Measurements from ENCODE around the gene TDRD1.

The TDRD1 gene

DNA sequence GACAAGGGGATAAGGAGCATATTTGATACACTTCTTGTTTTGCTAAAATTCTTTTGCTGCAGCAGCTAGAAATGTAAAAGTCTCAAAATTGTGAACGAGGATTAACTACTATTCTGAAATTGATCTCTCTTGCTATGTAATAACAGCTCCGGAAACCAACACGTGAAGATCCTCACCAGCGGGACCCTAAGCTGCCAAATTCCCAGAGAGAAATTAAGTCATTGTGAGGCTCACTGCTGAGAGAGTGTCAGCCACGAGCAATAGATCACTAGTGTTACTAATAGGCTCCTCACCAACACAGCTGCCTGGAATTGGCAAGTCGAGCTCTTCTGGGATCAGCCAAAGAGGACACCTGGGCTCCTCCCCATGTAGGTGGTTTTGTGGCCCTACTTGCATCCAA lies 54.3 kb downstream of the TDRD1 start:
- DNase-seq (ENCODE audit: low read depth): no peak

DNA sequence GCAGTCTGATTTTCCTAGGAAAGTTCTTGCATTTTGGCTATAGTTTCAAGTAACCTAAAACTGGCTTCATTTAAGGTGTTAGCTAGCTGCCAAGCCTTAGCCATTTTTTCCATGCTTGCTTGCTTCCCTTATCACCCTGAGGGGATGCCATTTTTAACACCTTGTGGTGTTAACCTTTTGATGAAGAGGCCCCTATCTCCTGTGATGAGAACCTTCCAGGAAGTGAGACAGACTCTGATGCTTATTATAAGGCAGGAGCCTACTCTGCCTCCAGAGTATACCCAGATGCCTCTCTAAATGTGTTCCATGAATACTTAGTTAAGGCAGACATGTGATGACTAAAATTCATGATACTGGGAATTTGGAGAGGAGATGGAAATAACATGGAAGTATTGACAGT lies 55.0 kb downstream of the TDRD1 start:
- no peak for DNase-seq (ENCODE audit: low read depth)

DNA sequence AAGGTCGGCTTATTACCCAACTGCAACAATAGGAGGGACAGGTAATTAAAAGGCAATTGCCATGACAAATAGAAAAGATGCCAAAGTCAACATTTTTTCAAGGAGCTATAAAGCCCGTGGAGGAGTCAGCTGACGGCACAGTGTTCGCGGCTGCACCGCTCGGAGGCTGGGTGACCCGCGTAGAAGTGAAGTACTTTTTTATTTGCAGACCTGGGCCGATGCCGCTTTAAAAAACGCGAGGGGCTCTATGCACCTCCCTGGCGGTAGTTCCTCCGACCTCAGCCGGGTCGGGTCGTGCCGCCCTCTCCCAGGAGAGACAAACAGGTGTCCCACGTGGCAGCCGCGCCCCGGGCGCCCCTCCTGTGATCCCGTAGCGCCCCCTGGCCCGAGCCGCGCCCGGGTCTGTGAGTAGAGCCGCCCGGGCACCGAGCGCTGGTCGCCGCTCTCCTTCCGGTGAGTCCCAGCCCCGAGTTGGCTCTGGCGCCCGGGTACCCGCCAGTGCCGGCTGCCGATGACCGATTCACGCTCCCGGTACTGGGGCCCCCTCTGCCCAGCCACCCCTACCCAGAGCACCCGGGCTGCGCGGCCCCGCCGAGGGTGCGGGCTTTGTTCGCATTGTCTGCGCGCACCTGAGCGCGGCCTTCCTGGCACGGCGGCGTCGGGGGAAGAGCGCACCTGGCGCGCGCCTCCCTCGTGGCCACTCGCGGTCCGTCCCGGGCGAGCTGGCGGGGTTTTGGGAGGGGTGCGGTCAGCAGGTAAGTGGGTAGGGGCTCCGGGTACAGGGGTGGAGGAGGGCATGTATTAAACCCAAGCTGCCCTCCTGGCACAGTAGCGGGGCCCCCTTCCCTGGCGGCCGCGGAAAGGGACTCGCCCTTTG lies 60.2 kb downstream of the TDRD1 start, which contains the start of gene VWA2:
Gene VWA2, plus strand, starts transcription at position 138 of the 877 bp plus-strand sequence. CDS start 9,460 bp downstream, outside the sequence.
- DNase-seq (ENCODE audit: low read depth): no peak

DNA sequence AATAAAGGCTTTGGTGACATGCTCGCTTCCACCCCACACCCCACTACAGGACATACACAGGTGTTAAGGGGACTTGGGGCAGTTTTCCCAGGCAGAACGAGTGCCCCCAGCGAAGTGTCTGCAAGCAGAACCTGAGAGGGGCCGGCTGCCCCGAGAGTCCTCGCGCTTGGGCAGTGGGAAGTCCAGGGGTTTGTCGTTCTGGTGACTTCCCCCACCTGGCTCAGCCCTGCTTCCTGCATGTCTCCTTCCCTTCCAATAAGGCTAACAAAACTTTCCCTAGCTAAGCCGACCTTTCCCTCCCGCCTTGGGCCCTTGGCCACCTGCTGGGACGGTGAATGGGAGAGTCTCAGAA lies 60.8 kb downstream of the TDRD1 start:
- DNase-seq (ENCODE audit: low read depth): no peak

DNA sequence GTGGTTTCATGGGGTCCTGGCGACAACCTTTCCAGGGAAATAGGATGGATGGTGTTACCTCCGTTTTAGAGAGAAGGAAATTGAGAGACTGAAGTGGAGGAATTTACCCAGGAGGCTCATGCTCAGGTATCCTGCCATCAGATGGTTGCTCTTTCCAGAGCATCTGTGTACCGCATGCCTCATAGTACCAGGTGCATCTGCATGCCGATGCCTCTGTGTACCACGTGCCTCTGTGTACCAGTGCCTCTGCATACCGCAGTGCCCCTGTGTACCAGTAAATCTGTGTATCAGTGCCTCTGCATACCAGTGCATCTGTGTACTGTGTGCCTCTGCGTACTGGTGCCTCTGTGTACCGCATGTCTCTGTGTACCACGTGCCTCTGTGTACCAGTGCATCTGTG lies 63.1 kb downstream of the TDRD1 start:
- DNase-seq (ENCODE audit: low read depth): no peak

DNA sequence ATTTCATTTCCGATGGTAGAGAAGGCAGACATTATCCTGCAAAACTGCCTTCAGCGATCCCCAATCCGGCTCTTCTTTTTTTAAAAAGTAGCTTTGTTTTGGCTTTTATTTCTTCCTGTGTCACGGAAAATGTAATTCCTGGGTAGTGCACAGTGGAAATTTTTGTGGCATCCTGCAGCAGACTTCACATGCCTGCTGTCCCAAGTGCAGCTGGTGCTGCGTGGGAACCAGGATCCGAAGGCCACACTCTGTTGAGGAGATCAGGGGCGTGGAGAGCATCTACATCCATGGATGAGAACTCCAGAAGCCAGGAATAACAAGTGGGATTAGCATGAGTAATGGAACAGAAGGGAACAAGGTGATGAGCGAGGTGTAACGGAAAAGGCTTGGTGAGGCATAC lies 64.5 kb downstream of the TDRD1 start:
- DNase-seq (ENCODE audit: low read depth): no peak

DNA sequence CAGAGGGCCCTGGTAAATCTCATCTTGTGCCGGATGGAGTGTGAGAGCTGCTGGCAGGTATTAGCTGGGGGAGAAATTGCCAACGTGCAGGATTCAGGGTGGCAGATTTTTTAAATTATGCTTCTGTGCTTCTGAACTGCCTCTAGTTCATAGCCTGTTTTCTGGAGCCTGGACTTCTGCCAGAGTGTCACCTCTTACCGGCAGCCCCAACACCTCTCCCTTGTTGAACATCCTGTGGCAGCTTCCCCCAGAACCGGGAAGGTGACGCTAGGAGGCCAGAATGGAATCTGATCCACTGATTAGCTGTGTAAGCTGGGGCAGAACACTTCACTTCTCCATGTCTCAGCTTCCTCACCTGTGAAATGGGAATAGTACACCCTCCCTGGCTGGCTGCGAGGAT lies 65.0 kb downstream of the TDRD1 start:
- DNase-seq (ENCODE audit: low read depth): no peak

DNA sequence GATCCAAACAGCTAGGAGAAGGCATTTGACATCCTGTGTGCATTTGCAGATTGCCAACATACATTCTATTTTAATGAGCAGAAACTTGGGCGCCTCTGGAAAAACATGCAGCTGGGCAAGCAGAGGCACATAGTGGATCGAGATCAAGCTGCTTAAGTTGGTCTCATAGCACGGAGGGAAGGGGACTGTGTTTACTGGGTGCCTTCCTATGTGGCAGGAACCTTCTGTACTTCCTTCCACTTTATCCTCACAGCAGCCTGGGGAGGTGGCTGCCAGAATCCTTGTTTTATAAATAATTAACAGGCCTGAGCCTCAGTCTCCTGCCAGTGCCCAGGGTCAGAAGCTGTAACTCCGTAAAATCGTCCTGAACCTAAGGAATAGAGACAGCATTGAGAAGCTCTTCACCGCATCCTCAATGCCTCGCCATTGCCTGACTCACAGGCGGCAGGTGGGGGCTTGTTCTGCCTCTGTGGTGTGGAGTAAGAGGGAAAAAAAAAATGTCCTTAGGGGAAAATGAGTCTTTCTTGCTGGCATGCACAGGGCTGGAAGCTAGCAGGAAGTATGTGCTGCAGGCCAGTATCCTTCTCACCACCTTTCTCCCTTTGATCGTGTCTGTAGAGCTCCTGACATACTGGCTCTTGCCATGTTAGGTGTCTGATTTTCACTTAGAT lies 66.1 kb downstream of the TDRD1 start:
- DNase-seq (ENCODE audit: low read depth): no peak

DNA sequence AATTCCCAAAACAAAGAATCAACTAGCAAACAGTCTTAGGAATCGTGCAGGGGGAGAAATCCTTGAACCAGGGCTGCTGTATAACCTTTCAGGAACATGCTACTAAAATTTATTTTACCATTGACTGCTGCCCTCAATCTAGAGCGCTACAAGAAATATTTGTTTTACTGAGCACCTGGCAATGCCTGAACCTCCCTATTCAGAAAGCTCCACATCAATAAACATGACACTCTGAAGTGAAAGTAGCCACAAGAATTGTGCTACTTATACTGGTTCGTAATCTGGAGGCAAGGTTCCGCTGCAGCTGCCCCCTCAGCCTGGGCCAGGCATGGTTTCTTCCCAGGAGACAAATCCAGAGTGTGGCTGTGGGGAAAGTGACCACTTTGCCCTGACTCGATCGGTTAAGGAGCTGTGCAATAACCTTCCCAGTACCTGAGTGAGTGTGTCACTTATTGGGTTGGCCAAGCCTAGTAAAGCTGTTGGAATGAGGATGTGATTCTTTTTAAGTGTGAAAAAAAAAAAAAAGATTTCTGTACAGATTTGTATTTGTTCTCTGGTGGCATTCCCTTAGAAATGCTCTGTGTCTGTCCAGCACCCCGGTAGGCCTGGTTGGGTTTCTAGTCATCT lies 67.6 kb downstream of the TDRD1 start:
- DNase-seq (ENCODE audit: low read depth): no peak

DNA sequence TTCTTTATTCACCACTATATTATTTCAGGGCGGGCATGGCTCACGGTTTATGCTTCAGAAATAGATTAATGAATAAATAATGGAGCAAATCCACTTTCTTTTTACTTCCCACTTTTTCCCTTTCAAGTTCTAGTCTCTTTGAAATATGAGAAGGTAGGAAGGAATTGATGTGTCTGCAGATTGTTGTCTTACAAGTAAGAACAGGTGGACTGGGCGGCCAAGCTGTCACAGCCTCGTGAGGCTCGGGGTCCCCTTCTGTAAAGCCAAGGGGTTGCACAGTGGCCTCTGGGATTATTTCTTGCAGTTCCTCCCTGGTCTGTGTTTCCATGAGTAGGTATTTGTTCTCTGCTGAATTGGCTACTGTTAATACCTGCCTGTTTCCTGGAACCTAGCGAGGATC lies 71.1 kb downstream of the TDRD1 start:
- no peak for DNase-seq (ENCODE audit: low read depth)

DNA sequence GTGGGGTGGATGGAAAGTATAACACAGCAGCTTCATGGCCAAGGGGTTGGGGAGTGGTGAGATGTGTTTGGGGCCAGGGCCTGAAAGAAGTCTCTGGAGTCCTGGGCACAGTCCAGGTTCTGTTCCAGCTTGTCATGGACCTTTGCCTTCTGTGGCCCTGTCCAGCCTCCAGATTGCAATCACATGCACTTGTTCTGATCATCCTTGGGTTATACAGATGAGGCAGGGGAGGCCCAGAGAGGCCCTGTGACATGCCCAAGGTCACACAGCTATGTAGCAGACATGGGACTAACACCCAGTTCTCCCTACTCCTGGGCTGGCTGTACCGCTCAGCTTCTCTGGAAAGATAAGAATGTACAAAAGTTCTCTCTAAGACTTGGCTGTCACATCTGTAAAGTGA lies 71.6 kb downstream of the TDRD1 start:
- no peak for DNase-seq (ENCODE audit: low read depth)

DNA sequence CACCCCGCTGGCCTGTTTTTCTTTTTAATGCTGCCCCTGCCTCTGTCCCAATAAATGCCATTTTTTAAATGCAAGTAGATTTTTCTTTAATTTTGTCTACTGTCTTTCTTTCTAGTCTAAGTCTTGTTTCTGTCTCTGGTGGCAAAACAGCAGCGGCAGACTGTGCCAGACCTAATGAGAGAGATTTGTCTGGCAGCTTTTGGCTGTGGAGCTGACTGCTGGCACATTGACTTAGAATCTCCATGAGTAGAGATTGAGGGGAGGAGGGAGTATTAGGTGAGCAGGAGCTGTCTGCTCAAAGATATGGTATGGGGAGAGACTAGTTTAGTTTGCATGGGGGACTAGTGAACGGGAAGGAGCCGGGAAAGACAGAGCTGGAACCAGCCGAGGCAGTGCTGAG lies 72.9 kb downstream of the TDRD1 start:
- no peak for DNase-seq (ENCODE audit: low read depth)

DNA sequence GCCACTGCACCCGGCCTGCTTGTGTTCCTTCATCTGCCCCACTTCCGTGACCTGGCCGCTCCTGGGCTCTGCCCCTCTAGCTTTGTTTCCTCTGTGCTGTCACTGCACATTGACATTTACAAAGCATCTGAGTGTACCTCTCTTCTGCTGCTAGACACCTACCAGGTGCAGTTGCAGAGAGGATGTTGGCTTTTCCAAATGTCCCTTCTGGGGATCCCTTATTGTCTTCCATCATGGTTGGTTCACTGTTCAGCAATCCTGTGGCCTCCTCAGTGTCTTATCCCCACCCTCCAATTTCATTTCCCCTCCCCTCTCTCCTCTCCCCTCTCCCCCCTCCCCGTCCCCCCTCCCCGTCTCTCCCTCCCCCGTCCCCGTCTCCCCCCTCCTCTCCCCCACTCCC lies 73.7 kb downstream of the TDRD1 start:
- DNase-seq (ENCODE audit: low read depth): no peak

DNA sequence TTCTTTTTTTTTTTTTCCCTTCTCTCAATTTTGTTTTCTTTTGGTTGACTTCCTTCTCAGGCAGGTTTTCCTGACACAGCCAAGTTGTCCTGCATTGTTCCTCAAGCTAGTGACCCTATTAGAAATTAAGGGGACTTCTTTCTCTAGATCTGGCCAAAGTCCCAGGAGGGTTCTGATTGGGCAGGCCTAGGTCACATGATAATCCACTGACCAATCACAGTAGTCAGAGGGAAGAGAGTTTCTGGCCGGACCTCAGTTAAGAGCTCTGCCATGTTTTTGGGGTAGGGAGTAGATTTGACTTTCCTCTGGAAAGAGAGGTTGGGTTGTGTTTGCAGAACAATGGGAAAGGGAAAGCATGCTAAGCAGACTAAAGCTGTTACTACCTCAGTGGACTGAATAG lies 76.1 kb downstream of the TDRD1 start:
- no peak for DNase-seq (ENCODE audit: low read depth)

DNA sequence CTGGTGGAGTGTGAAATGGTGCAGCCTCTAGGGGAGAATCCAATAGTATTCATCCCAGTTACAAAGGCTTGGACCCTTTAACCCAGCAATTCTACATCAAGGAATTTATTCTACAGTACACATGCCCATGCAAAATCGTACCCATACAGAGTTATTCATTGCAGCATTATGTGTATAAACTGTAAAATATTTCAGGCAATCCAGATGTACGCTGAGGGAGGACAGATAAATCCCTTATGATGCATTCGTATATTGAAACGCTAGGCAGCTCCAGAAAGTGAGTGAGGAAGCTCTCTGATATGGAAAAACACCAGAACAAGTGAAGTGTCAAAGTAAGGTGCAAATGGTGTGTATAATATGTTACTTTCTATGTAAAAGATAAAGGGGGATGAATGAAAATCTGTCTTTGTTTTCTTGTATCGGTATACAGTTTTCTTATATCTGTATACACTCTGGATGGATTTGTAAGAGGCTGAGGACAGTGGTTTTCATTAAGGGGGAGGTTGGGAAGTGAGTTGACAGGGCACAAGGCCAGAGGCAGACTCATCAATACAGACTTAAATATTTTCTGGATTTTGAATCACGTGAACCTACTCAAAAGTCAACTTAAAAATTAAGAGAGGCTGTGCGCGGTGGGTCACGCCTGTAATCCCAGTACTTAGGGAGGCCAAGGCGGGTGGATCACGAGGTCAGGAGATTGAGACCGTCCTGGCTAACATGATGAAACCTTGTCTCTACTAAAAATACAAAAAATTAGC lies 77.0 kb downstream of the TDRD1 start:
- DNase-seq (ENCODE audit: low read depth): no peak

DNA sequence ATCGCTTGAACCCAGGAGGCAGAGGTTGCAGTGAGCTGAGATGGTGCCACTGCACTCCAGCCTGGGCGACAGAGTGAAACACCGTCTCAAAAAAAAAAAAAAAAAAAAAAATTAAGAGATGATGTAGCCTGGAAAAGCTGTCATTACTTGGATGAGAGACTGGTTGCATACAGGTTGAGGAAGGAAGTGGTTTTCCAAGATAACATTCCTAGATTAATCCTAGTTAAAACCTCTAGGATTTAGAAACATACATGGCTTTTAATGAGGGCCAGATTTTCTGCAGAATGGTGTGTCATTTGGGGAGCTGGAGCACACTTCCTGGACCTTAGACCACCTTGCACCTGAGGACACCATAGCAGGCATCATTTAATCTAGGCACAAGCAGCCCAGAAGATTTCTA lies 77.7 kb downstream of the TDRD1 start:
- DNase-seq (ENCODE audit: low read depth): no peak

DNA sequence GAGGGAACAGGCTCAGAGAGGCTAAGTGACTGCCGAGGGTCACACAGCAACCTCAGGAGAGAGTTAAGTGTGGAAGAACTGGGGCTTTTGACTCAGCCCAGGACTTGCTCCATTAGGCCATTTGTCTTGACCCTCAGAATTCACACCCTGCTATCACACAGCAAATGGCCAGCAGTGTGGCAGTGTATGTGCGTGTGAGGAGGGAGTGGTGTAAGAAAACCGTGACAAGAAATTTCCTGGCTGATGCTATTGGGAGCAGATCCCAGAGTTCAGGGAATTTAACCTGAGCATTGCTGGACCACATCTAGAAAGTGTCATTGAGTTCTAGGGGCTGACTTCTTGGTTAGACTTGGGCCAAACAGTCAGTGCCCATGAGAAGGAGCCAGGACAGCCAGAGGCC lies 78.3 kb downstream of the TDRD1 start:
- DNase-seq (ENCODE audit: low read depth): no peak

DNA sequence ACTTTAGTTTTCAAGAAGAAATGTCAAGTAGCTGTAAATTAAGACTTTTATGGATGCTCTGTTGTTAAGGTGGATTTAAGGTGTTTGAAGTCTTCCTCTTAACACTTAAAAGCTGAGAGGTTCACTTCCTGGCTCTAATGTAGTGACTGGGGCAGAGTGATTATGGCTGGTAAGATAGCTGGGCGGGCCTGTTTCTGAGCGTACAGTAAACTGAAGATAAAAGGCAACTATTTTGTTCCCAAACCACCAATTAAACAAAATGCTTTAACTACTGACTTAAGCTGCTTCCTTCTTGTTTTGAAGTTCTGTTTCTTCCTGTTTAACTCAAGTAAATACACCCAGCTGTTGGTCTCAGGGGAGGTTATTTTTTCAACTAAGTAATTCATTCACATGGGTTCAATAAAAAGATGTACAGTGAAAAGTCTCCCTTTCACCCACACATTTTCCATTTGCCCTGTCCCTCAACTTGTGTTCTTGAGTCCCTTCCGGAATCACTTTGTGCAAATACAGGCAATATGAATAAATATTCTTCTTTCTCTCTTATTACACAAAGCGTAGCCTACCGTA lies 79.2 kb downstream of the TDRD1 start:
- no peak for DNase-seq (ENCODE audit: low read depth)

DNA sequence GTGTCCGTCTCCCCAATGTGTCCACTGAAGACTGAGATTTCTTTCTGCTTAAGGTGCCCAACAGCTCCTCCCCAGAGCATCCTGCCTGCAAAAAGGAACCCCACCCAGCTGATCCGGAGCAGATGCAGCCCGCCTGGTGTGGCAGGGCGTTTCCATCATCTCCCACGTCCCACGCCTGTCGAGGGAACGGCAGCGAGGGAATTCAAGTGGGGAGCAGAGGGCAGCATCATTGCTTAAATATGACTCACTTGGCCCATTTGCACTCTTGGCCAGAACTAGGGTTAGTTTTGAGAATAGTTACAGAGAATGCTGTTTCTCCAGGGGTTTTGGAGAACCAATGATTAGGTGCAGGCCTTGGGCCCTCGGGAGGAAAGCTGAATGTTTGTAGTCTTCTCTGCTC lies 80.7 kb downstream of the TDRD1 start:
- no peak for DNase-seq (ENCODE audit: low read depth)

DNA sequence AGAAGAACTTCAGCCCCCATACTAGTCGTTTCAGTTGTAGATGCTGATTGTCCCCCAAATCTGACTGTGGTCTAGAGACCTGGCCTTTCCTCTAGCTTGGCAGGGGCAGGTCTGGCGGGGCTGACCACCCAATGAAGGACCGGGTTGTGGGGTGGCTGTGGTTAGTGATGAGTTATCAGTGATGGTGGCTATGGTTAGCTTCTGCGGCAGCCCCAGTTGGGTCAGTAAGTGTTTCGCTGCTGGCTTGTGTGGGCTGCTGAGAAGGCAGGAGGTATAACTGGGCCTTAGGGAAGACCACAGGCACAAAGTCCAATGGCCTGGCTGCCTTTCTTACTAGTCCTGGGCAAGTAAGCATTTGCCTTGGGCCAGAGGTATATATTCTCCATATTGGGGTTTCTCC lies 81.2 kb downstream of the TDRD1 start:
- DNase-seq (ENCODE audit: low read depth): no peak

DNA sequence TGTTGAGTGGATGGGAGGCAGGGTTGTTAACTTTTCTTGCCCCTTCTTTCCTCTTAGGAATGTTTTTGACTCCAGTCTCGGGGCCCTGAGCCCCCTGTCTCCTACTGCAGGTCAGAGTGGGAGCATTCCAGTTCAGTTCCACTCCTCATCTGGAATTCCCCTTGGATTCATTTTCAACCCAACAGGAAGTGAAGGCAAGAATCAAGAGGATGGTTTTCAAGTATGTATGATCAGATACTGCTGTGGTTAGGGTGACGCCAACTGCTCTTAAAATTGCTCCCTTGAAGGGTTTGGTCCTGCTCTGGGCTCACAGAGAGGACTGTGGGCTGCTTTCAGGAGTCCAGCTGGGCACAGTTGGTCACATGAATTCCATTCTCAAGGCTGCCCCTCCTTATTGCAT lies 81.9 kb downstream of the TDRD1 start:
- no peak for DNase-seq (ENCODE audit: low read depth)

DNA sequence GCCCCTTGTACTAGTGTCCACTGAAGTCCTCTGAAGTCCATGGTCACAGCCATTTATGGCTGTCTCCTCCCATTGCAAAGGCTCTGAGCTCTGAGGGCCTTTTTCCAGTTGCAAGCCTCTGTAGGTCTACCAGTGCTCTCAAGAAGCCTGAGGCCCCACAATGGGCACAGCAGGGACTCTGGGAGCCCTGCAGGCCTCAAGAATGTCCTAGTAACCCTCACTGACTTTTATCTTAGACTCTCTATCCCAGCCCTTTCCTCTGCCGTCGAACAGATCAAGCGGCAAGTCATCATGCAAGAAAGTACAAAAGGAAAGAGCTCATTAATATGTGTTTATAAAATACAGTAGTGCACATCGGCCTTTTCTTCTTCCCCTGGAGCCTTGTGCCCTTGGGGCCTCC lies 83.3 kb downstream of the TDRD1 start:
- no peak for DNase-seq (ENCODE audit: low read depth)

Measured in fibroblast of the conjunctiva (primary cell).